Right lobe of liver (tissue), 4 donors: ENCODE measurements around the gene KLHL26.

Experiments used
- POLR2A ChIP-seq: fragments of 450-650 bp; IDR thresholded peaks from one replicate; pipeline ENCODE4 v1.6.1; 2017; ENCODE audit warnings: antibody characterized with exemption, mild to moderate bottlenecking
- TF ChIP-seq, protein P1 (sequence below), 4 donors: fragments of 200-600 bp in 3 of 4; fragments of 450-650 bp in 1 of 4; IDR thresholded peaks; one replicate each; pipeline versions ENCODE4 v1.5.1 to v1.8.0; 2016 to 2022; ENCODE audit warnings: antibody characterized with exemption in 4 of 4, mild to moderate bottlenecking in 2 of 4
- donor health status: DM: no; HTN: no; CAD: no.
- donor health status: DM: no; HTN: no; CAD: no.
- donor health status: DM: no; HTN: yes; CAD: no.

DNA sequence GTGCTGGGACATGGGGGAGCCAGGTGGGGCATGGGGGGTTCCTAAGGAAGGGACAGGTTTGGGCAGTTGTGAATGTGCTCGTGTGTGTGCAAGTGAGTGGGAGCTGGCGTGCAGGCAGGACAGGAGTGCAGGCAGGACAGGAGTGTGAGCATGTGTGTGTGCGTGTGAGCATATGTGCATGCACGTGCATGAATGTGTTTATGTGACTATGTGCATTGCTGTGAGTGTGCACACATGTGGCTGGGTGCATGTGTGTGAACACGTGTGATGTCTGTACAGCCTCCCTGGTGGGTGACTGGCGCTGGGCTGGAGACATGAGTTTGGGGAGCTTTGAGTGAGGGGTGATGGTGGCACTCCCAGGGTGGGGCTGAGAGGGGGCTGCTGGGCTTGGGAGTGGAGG, 80.0 kb downstream of the KLHL26 start:
- TF ChIP-seq, protein P1, sequence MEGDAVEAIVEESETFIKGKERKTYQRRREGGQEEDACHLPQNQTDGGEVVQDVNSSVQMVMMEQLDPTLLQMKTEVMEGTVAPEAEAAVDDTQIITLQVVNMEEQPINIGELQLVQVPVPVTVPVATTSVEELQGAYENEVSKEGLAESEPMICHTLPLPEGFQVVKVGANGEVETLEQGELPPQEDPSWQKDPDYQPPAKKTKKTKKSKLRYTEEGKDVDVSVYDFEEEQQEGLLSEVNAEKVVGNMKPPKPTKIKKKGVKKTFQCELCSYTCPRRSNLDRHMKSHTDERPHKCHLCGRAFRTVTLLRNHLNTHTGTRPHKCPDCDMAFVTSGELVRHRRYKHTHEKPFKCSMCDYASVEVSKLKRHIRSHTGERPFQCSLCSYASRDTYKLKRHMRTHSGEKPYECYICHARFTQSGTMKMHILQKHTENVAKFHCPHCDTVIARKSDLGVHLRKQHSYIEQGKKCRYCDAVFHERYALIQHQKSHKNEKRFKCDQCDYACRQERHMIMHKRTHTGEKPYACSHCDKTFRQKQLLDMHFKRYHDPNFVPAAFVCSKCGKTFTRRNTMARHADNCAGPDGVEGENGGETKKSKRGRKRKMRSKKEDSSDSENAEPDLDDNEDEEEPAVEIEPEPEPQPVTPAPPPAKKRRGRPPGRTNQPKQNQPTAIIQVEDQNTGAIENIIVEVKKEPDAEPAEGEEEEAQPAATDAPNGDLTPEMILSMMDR (IDR thresholded peaks at IDR 0.05): no peak
- no peak for TF ChIP-seq POLR2A
